Stimulated activated CD4-positive, alpha-beta T cell treated with anti-CD3 and anti-CD28 coated beads, Interleukin-2, amount 100 ng/mL, for 24 hours (primary cell): ENCODE results near the gene SYT14.
"Not testable (repeated sequence)": the region's sequence is repeated elsewhere in the genome, so short reads cannot be mapped to it uniquely, and the experiment has no call there.

Experiments used
- DNase-seq, 2 donors: peaks; one replicate each; pipeline ENCODE4 v3.0.0-alpha.2; 2020

SYT14 gene

DNA sequence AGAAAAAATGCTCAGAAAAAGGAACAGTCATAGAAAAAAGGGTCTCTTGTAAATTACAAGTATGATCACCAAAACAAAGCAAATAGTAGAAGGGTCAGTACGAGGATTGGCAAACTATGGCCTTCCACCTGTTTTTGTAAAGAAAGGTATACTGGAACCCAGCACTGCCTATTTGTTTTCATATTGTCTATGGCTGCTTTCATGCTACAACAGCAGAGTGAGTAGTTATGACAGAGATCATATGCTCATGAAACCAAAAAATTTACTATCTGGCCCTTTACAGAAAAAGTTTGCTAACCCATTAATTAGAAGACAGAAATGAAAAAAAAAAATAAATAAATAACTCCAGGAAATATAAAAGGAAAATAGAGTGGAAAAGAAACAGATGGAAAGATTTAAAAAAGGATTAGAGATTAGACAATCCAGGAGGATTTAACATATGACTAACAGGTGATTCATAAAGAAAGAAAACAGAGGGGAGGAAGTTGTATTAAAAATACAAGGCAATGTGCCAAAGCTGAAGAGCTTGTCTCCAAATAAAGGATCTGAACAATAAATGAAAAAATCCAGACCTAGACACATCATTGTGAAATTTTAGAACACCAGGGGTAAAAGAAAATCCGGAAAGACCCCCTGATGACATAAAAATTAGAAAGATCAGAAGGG is 186.0 kb downstream of the SYT14 start:
- no peak for DNase-seq

DNA sequence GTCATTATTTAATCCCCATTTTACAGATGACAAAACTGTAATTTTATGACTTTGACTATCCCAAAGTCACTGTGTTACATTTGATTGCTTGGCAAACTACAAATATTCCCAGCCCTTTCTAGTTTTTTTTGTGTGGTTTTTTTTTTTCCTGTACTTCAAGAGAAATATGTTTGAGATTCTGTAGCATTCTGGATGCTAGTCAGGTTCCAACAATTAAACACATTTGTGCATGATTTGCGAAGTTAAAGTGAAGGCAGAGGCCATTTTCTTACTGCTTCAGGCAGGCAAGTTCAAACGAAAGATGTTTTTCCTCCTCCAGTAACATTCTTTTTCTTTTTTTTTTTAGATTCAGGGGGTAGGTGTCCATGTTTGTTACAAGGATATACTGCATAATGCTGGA is 186.7 kb downstream of the SYT14 start:
- no peak for DNase-seq

DNA sequence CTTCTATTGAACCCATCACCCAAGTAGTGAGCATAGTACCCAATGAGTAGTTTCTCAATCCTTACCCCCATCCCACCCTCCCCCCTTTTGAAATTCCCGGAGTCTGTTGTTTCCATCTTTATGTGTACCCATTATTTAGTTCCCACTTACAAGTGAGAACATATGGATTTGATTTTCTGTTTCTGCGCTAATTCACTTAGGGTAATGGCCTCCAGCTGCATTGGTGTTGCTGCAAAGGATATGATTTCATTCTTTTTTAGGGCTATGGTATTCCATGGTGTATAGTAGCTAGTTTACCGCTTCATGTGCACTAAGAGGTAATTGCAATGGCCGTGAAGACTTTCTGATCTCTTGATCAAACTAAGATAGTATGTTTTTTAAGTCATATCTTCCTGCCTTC is 187.1 kb downstream of the SYT14 start:
- DNase-seq, result no peak

DNA sequence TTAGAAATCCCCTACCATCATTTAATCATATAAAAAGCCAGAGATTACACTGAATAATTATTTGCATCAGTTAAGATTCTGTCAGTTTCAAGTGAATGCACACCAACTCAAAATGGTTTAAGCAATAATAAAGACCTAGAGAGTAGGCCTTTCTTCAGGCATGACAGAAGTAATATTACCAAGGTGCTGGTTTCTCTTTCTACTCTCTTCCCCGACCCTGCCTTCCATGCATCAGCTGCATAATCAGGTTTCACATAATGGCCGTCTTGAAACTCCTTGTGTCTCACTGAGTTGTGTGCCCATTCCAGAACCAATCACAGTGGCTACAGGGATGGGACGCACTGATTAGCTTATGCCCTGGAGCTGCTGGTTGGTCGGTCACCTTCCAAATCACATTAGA is 191.1 kb downstream of the SYT14 start:
- no peak for DNase-seq

DNA sequence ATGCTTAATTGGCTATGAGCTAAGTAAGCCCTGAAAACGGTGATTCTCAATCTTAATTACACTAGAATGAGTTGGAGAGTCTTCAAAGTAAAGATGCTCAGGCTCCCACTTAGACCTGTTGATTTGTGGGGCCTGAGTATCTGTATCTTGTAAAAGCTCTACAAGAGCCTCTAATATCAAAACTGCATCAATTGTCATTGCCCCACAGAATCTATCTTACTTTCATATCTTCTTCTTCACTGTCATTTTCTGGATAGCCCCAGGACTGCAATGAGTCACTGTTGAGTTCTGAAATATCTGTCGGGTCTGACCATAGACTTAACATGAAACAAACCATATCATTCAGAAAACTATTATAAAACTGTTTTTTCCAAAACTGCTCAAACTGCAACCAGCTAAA is 191.7 kb downstream of the SYT14 start:
- DNase-seq, result no peak

DNA sequence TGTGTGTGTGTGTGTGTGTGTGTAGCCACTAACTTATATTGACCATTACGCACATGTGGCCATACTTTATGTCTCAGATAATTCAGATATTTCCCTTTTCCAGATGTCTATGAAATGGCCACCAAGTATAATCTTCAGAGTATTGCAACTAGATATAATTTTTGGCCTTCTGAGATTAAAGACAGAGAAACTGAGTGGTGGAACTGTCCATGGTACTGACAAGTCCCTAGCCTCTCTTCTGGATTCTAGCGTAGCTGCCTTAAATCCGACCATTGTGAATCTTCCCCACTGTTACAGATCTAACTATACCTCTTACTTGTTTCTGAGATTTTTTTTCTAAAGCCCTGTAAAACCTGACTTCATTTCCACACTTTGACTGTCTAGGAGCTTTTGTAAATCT is 194.6 kb downstream of the SYT14 start:
- DNase-seq, result no peak

DNA sequence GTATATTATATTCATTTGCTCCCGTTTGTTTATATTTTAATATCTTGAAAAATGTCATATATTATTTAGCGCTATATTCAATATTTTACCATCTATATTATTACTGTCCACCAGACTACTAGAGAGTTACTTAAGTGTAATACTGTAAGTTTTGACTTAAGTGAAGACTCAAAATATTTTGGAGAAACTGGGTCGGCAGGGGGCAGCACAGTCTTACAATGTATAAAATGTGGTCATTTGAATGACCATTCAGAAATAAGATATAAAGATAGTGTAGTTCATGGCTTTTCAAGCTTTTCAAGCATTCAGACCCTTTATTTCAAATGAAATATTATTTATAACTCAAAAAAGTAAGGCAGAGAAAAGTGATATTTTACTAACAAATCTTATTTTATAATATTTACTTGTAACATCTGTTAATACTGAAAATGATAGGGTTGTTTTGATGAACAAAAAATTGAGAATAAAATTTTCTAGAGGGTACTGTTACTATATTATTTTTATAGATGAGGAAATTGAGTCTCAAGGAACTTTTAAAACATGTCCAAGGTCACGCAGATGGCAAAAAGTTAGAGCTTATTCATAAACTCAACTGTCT is 205.5 kb downstream of the SYT14 start:
- DNase-seq, result peak; percentile 64 to 75

DNA sequence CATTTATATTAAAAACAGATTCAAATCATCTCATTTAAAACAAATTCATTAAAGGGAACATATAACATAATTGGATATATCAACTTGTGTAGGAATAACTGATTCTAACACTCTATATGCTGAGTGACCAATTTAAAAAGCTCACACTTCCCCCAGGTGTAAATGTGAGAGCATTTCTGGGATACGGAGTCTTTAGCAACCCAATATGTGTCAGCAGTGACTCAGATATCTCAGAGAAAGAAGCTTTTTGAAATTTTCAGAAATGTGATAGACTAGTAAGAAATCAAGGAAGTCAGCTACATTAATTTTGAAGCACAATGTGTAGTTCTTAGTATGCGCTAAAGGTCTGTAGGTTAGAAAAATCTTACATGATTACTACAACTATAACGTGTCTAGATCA is 206.7 kb downstream of the SYT14 start:
- DNase-seq, result no peak

DNA sequence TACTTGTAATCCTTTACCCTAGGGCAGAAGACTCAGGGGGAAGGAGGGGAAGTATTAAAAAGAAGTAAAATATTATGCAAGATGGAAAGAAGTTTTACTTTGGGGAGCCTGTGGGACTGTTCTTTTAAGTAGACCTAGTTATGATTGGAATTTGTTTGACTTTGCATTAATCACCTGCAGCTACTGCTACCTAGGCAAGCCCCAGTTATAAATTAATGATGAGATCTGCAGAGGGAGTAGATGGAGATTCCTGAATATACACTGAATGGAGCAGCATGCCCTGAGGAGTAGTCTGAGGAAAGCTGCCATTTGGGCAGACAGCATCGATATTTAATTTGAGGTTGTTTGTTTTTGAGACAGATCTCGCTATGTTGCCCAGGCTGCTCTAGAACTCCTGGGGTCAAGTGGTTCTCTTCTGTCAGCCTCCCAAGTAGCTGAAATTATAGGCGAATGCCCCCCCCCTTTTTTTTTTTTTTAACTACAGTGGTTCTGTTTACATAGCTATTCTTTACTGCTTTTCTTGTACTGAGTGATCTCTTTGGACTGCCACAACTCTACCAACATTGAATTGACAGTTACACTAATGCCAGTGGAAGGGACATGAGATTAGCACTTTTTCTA is 213.1 kb downstream of the SYT14 start:
- no peak for DNase-seq

DNA sequence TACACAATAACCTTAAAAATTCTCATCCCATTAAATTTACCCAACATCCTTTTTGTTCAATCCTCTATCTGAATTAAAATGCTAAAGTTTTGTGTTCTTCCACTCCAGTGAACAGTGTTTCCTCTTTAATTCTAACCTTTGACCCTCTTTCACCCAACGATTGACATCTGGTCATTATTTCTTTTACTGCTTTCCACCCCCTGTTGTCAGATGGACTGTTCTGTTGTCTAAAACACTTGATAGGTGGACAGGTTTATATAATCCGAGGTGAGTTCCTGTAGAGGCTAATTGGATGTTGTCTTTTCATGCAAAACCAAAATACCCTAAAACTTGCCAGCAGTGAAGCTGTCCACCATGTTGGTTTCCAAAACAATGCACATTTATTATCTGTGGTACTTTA is 221.2 kb downstream of the SYT14 start:
- no peak for DNase-seq

DNA sequence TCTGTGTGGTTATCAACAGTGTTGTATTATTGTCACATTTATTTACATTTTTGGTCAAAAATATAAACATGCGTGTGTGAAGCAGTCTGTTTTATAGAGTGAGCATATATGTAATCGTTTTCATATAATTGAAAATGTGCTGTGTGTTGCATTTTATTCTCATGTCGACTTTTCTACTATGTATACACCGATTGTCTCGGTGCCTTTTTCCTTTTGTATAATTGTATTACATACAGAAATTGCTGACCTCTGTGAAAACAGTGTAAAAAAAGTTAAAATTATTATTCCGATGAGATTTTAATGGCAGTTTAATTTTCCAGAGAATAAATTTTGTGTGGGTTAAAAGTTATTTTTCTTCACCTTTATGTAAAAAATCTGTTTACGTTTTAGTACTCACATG is 232.2 kb downstream of the SYT14 start:
- no peak for DNase-seq

DNA sequence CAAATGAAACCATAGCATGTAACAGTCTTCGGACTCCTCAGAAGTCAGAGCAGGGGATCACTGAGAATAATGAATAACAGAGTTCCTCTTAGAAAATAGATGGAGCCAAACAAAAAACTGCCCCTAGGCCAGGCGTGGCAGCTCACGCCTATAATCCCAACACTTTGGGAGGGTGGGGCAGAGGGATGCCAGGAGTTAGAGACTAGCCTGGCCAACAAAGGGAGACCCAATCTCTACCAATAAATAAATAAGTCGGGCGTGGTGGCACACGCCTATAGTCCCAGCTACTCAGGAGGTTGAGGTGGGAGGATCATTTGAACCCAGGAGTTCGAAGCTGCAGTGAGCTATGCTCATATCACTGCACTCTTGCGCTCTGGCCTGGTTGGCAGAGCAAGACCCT is 236.1 kb downstream of the SYT14 start:
- DNase-seq, result no peak

DNA sequence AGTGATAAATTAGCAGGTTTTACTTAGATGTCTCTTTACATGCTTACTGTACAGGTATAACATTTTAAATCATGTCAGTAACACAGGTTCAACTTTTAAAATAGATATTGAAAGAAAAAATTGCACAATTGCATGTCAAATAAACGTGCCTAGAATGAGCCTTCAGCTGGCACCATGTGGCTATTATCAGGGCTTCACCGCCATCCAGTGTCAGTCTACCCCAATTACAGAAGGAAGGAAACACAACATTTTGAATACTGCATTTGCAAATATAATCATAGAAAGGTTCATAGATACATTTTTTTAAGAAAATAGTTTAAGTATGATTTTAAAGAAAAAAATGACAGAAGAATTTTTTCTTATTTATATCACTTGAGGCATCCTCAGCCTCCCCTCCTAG is 247.0 kb downstream of the SYT14 start:
- DNase-seq, result no peak

DNA sequence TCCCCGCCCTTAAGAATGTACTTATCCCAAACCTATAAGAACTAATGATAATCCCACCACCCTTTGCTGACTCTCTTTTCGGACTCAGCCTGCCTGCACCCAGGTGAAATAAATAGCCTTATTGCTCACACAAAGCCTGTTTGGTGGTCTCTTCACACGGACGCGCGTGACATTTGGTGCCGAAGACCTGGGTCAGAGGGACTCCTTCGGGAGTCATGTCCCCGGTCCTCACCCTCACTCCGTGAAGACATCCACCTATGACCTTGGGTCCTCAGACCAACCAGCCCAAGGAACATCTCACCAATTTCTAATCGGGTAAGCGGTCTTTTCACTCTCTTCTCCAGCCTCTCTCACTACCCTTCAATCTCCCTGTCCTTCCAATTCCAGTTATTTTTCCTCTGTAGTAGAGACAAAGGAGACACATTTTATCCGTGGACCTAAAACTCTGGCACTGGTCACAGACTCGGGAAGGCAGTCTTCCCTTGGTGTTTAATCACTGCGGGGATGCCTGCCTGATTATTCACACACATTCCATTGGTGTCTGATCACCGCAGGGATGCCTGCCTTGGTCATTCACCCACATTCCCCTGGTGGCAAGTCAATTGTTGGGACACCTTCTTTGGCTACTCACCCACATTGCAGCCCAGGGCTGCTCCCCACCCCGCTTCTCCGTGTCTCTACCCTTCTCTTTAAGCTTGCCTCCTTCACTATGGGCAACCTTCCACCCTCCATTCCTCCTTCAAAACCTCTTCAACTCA is 250.0 kb downstream of the SYT14 start:
- DNase-seq, result not testable (repeated sequence)

DNA sequence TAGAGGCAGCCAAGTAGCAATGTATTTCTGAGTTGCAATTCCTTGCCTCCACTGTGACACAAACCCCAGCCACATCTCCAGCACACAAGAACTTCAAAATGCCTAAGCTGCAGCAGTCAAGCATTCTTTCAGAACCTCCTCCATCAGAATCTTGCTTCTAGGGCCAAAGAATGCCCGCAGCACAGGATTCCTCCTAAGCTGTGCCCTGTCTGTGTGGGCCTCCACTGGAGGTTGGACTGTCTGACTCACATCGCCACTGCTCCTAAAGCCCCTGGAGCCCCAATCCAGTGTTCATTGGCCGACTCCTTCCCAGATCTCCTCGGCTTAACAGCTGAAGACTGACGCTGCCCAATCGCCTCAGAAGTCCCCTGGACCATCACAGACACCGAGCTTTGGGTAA is 251.4 kb downstream of the SYT14 start:
- DNase-seq, result no peak

DNA sequence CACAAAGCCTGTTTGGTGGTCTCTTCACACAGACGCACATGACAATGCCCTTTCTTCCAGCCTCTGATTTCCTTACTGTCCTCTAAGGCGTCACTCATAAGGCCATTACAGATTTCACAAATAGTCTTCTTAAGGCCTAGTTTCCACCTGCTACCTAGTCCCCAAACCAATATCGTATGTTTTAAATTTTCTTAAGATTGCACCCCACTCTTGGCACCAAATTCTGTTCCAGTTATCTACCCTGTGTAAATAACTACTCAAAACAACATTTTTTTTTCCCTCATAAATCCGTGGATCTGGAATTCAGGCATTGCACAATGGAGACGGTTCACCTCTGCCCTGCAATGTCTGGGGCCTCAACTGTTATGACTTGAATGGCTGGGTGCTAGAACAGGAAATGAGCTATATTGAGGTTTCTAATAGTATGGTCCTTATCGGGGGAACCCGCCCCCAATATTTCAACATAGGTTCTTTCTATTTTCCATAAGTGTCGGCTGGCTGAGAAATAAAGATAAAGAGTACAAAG is 257.7 kb downstream of the SYT14 start:
- DNase-seq, result no peak

DNA sequence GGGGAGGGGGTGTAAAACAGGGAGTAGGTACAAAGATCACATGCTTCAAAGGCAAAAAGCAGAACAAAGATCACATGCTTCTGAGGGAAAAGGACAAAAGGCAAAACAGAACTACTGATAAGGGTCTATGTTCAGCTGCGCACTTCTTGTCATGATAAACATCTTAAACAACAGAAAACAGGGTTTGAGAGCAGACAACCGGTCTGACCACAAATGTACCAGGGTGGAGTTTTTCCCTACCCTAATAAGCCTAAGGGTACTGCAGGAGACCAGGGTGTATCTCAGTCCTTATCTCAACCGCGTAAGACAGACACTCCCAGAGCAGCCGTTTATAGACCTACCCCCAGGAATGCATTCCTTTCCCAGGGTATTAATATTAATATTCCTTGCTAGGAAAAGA is 258.2 kb downstream of the SYT14 start:
- DNase-seq, result not testable (repeated sequence)

DNA sequence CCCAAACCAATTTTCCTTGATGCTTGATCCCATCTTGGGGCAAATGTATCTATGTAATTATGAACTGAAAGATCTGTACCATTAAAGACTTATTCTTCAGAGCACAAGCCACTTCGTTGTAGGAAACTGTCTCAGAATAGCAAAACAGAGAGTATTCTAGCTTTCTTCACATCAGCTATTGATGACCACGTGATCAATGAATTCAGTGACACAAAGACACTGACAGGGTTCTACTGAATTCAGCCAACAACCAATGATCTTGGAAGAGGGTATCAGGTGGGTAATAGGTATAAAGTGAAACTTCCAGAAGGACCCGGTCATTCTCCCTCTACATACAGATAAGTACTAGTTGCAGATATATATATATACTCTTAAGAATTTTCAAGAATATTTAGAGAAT is 260.8 kb downstream of the SYT14 start:
- DNase-seq, result no peak

DNA sequence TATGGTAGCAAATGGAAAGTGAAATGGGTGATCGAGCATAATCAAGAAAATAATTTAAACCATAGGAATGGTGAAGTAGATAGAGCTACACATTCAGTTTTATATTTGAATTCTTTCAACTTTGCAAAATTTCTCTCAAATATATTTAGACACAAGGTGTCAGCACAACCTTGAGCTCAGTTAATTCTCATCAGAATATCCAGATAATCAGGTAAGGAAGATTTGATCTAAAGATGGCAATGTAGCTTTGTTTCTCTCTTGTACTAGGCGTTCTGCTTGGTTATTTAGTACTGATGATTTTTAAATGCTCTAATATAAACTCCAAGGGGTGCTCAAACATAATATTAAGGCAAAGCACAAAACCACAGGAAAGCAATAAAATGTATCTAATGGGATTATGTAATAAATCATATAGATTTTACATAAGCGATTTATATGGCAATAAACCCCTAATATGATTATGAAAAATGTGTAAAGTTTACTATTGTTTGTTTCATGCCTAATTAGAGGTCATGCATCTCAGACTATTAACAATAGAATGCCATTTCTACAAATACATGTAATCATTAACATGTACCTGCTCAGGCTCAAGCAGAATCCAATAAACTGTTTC is 262.2 kb downstream of the SYT14 start:
- DNase-seq, result no peak

DNA sequence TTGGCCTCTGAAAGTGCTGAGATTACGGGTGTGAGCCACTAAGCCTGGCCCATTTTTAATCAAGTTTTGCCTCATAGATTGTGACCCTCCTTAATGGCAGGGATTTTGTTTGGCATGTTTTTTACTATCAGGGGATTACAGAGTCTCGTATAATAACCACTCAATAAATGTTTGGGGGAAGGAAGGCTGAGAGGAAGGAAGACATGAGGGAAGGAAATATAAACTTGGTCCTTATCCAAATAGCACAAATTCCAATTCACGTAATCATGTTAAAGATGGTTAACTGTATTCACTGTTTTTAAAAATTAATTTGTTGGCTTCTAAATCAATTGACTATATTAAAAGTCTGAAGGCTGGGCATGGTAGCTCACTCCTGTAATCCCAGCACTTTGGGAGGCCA is 263.7 kb downstream of the SYT14 start:
- no peak for DNase-seq

DNA sequence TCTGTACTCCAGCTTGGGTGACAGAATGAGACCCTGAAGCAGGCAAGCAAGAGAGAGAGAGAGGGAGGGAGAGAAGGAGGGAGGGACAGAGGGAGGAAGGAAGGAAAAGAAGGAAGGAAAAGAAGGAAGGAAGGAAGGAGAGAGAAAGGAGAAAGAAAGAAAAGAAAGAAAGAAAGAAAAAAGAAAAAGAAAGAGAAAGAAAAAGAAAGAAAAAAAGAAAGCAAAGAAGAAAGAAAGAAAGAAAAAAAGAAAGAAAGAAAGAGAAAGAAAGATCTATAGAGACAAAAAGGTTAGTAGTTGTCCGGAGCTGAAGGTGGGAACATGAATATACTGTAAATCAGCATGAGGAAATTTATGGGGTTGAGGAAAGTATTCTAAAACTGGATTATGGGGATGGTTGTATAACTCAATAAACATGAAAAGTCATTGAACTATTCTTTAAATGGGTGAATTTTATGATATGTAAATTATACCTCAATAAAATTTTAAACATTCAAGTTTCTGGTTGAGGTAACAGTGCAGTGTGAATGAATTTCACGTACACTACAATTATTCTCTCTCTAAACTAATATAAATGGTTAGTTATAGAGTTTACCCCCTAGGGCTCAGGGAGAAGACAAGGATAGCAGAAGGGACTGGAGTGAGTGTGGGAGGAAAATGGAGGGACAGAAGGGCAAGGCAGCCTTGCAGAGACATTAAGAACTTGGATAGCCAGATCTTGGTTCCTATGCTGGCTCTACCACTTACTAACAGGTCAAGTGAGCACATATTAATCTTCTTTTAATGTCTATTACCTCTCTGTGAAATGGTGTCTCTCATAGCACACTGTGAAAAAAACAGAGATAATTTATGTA is 269.8 kb downstream of the SYT14 start:
- DNase-seq, result no peak

DNA sequence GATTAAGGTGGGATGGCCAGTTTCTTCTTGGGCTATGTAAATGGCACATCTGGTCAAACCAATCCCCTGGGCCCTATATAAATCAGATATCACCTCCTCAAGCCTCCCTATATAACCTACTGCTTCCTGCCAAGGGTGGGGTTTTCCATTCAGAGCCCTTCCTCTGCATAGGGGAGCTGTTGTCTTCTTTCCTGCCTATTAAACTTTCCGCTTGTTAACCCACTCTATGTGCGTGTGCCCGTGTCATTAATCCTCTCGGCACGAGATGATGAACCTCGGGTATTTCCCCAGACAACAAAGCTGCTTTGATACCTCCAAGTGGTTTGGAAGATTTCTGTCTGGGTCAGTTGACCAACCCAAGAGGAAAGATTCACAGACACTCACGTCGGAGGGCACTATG is 275.3 kb downstream of the SYT14 start:
- no peak for DNase-seq
